GM10248 (cell line): ENCODE data around the gene ARL14EP.

ENCODE experiments used
- CTCF ChIA-PET: fragments of 300-600 bp; sonication (Branson Sonifier 250); formaldehyde crosslinking; extraction: SDS; loops from one replicate; lab custom pipeline; 2021; ENCODE audit warnings: antibody characterized with exemption; lab: Yijun Ruan, JAX
- POLR2A ChIA-PET: fragments of 350-650 bp; sonication (Branson Sonifier 250); formaldehyde crosslinking; extraction: SDS; loops from one replicate; lab custom pipeline; 2020; ENCODE audit warnings: antibody characterized with exemption; lab: Yijun Ruan, JAX
- DNase-seq: peaks from one replicate; pipeline ENCODE4 v3.0.0; 2012; ENCODE audit errors: extremely low spot score
- TF ChIP-seq, protein P1 (sequence below): IDR thresholded peaks from 2 replicates; pipeline ENCODE4 v1.5.1; 2012; ENCODE audit warnings: mild to moderate bottlenecking, low read depth; ENCODE audit errors: extremely low read depth, missing control alignments, control extremely low read depth

Gene ARL14EP

GRCh38 chr11:30322826-30323710 lies at the start of gene ARL14EP:
TSS of gene ARL14EP (plus strand) at chr11:30323104. CDS start at chr11:30330949, 7,845 bp downstream.
- CTCF ChIA-PET, result interaction anchor here (1.1 to 4.9 kb wide), 10 partner anchors 9 to 195 kb away, joined by 3 to 18 read pairs (median 8); no protein-coding TSS in a partner anchor

DNA sequence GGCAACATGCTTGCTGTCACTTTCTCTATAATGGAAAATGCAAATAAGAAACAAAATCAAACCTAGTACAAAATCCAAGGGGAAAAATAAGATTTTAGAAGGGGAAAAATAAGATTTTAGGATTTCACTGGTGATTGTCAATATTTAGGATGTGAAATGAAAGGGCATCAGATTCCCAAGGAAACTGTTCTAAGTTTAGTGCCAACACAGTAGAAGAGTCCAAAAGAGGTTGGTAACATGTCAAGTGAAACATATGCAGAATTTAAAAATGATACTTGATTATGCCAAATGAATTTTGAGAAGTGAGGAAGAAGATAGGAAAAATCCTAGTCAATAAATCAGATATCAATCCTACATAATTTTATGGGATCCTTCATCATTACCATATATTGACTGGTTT lies 45.7 kb upstream of the ARL14EP start:
- DNase-seq, result no peak

More at GRCh38 chr11:30322826-30323710, at the start of gene ARL14EP:
- peak; percentile 88 for DNase-seq
- TF ChIP-seq, protein P1, sequence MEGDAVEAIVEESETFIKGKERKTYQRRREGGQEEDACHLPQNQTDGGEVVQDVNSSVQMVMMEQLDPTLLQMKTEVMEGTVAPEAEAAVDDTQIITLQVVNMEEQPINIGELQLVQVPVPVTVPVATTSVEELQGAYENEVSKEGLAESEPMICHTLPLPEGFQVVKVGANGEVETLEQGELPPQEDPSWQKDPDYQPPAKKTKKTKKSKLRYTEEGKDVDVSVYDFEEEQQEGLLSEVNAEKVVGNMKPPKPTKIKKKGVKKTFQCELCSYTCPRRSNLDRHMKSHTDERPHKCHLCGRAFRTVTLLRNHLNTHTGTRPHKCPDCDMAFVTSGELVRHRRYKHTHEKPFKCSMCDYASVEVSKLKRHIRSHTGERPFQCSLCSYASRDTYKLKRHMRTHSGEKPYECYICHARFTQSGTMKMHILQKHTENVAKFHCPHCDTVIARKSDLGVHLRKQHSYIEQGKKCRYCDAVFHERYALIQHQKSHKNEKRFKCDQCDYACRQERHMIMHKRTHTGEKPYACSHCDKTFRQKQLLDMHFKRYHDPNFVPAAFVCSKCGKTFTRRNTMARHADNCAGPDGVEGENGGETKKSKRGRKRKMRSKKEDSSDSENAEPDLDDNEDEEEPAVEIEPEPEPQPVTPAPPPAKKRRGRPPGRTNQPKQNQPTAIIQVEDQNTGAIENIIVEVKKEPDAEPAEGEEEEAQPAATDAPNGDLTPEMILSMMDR, result no peak
- POLR2A ChIA-PET, result interaction anchor here (0.9 to 1.1 kb wide), 3 partner anchors 12 to 17 kb away, joined by 3 to 4 read pairs (median 4); no protein-coding TSS in a partner anchor

DNA sequence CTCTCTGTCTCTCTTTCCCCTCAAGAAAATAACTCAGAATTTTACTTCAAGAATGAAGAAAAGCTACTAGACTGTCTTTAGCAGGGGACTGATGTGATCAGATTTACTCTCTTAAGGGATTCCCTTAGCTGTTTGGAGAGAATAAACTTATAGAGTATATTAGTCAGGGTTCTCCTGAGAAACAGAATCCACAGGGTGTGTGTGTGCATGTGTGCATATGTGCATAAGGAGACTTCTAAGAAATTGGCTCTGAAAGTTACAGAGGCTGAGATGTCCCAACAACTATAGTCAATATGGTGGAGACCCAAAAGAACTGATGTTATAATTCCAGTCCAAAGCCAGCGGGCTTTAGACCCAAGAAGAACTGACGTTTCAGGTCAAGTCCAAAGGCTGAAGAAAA lies 43.1 kb upstream of the ARL14EP start:
- POLR2A ChIA-PET, result no interaction called here
- TF ChIP-seq, protein P1, result no peak
- CTCF ChIA-PET, result interaction anchor here (1.0 kb wide), 1 partner anchor 79 kb away, joined by 3 read pairs; no protein-coding TSS in a partner anchor

More for the DNA sequence above, 45.7 kb upstream of the ARL14EP start:
- TF ChIP-seq, protein P1, result no peak
- ChIA-PET CTCF (interaction anchor here (1.3 kb wide), 1 partner anchor 12 kb away, joined by 4 read pairs; no protein-coding TSS in a partner anchor), POLR2A (no interaction called here)

DNA sequence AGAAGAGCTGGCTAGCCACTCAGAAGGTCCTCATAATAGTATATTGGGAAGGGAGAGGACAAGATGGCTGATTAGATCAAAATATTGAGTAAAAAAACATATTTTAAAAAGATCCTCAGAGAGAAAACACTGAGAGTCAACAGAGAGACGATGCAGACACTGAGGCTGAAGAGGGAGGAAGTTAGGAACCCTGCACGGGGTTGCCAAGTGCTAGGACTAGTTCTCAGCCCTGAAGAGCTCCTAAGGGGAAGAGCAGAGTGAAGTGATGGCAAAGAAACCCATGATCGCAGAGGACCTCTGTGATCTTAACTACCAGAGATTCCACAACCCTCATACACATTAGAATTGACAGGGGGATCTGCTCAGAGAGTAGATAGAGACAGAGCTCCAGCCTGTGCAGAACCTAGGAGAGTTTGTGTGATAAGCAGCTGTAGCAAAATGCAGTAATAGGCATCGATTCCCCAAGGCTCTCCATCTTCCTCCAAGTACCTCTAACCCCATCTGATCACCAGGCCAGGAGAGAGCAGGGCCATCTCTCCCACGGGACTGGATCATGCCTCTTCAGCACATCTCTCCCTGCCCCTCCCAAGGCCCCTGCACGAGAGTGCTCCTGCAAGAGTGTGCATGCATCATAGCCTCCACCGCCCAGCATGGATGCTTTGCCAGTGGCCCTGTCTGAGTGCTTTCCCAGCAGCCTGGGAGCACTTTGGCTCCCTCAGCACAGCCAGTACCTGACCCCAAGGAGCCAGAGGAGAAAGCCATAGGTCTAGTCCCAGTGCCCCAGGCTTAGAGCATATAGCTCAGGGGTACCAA lies 41.2 kb upstream of the ARL14EP start:
- TF ChIP-seq, protein P1, result no peak
- ChIA-PET CTCF (interaction anchor here (1.1 to 1.5 kb wide), 2 partner anchors 21 to 32 kb away, joined by 3 to 5 read pairs; no protein-coding TSS in a partner anchor), POLR2A (no interaction called here)
- DNase-seq, result no peak

More for the DNA sequence above, 43.1 kb upstream of the ARL14EP start:
- DNase-seq, result no peak

- ChIA-PET POLR2A (no interaction called here), CTCF (interaction anchor here (1.1 to 1.5 kb wide), 2 partner anchors 22 to 32 kb away, joined by 3 to 5 read pairs; no protein-coding TSS in a partner anchor)
- DNase-seq, result no peak
- TF ChIP-seq, protein P1, result no peak
Measured at GRCh38 chr11:30282289-30282631, 40.6 kb upstream of the ARL14EP start.

DNA sequence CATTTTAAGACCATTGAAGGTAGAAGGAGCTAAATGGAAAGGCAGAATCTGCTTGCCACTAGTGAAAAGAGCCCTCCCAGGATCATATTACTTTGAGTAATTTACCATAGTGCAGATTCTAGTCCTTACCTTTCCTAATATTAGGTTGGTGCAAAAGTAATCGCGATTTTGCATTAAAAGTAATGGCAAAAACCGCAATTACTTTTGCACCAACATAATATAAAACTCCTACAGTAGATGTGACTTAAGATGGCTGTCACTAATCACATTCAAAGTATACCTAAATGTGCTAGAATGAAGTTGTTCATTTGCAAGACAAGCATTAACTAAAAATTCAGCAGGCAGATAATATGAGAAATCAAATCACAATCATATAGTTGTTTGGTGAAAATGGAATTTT lies 38.1 kb upstream of the ARL14EP start:
- ChIA-PET POLR2A (no interaction called here), CTCF (no interaction called here)
- TF ChIP-seq, protein P1, result no peak
- DNase-seq, result no peak
